CD4-positive, CD25-positive, alpha-beta regulatory T cell (primary cell): Measurements from ENCODE around the gene DMGDH. TPM values are rescaled to one million over a fixed set of nuclear protein-coding genes. Genes with fewer than 3 reads are reported as not detected.

Experiments
- ATAC-seq, 2 donors: fragments of 150-1000 bp; cut with Tn5 transposase; one replicate each; pipeline ENCODE4 v1.10.0; 2021; ENCODE audit warnings: low read depth in 2 of 2, moderate number of reproducible peaks in 2 of 2, moderate library complexity in 1 of 2
- DNase-seq, 3 donors: peaks; one replicate each; pipeline versions ENCODE4 v3.0.0 to v3.0.0-alpha.2; 2012 to 2022; ENCODE audit warnings: mixed read lengths in 1 of 3
- H3K27ac ChIP-seq: one replicate; pipeline ENCODE4 v1.7.0; 2013; ENCODE audit warnings: mild to moderate bottlenecking, low read length; ENCODE audit not compliant: insufficient read depth, poor library complexity, severe bottlenecking
- H3K27me3 ChIP-seq: one replicate; pipeline ENCODE4 v1.7.0; 2013; ENCODE audit warnings: low read length; ENCODE audit not compliant: control insufficient read depth, insufficient read depth
- H3K36me3 ChIP-seq: one replicate; pipeline ENCODE4 v1.7.0; 2013; ENCODE audit warnings: mild to moderate bottlenecking, low read length, moderate library complexity; ENCODE audit not compliant: control insufficient read depth, insufficient read depth
- H3K4me1 ChIP-seq: 2 replicates; pipeline ENCODE4 v1.7.0; 2013; ENCODE audit warnings: mild to moderate bottlenecking, low read length; ENCODE audit not compliant: insufficient read depth, control insufficient read depth, poor library complexity, severe bottlenecking
- H3K4me3 ChIP-seq: one replicate; pipeline ENCODE4 v1.7.0; 2013; ENCODE audit warnings: low read depth, mild to moderate bottlenecking, low read length, moderate library complexity
- H3K9me3 ChIP-seq, 2 experiments: 1 replicate in 1 of 2; 2 replicates in 1 of 2; pipeline ENCODE4 v1.7.0; 2013; ENCODE audit warnings: low read length in 2 of 2, mild to moderate bottlenecking in 1 of 2, moderate library complexity in 1 of 2; ENCODE audit not compliant: control insufficient read depth in 2 of 2
- H3K27ac Mint-ChIP-seq, 3 donors: one replicate each; pipeline ENCODE4 v1.8.0; 2020 to 2022; ENCODE audit warnings: mild to moderate bottlenecking in 3 of 3, mixed read lengths in 3 of 3, moderate library complexity in 2 of 3
- H3K27me3 Mint-ChIP-seq: one replicate; pipeline ENCODE4 v1.8.0; 2022; ENCODE audit warnings: mild to moderate bottlenecking, mixed read lengths
- H3K36me3 Mint-ChIP-seq: one replicate; pipeline ENCODE4 v1.8.0; 2020; ENCODE audit warnings: mixed read lengths
- H3K4me1 Mint-ChIP-seq, 4 donors: one replicate each; pipeline ENCODE4 v1.8.0; 2020 to 2022; ENCODE audit warnings: mixed read lengths in 4 of 4, mild to moderate bottlenecking in 1 of 4
- H3K4me3 Mint-ChIP-seq, 4 donors: one replicate each; pipeline ENCODE4 v1.8.0; 2020 to 2022; ENCODE audit warnings: mild to moderate bottlenecking in 4 of 4, mixed read lengths in 4 of 4, moderate library complexity in 3 of 4
- H3K9me3 Mint-ChIP-seq, 7 donors: one replicate each; pipeline ENCODE4 v1.8.0; 2020 to 2022; ENCODE audit warnings: mixed read lengths in 7 of 7, mild to moderate bottlenecking in 3 of 7, moderate library complexity in 2 of 7
- polyA plus RNA-seq, 4 donors: library from polyadenylated mRNA; unstranded; fragments of 300-500 nt; fragmentation: Illumina TruSeq; gene quantifications; one replicate each; pipeline ENCODE4 v1.2.3, GENCODE V29; 2021
- total RNA-seq: library from RNA; stranded (reverse); gene quantifications from one replicate; pipeline ENCODE4 v1.2.3, GENCODE V29; 2022

The DMGDH gene
- total and polyA plus RNA-seq, 5 donors from 2014 or later, result 0.33 to 1.8 (median 0.80) TPM

GRCh38 chr5:78993165-78993564 is 76.3 kb downstream of the DMGDH start:
- Histone ChIP-seq H3K4me1 (no peaks in the 10 kb centered on the region), H3K36me3 (no peaks in the 10 kb centered on the region), H3K27ac (no peak overlapping the region), H3K9me3 (no peaks in the 10 kb centered on the region), H3K27me3 (peaks cover 10% of the 10 kb centered on the region), H3K4me3 (no peak overlapping the region)
- Mint-ChIP-seq H3K9me3 (peaks cover 0 to 5% (median 1%) of the 10 kb centered on the region in 7 donors), H3K36me3 (no peaks in the 10 kb centered on the region), H3K27ac (no peak overlapping the region), H3K4me1 (peaks cover 0 to 12% (median 6%) of the 10 kb centered on the region in 4 donors), H3K4me3 (no peak overlapping the region), H3K27me3 (peaks cover 24% of the 10 kb centered on the region)
- peak in 2 of 3 donors; percentile 10 to 26 for DNase-seq
- no peak for ATAC-seq

GRCh38 chr5:78992146-78992545 is 77.3 kb downstream of the DMGDH start:
- H3K9me3 Mint-ChIP-seq, result peaks cover 0 to 5% (median 1%) of the 10 kb centered on the region in 7 donors
- H3K4me1 Mint-ChIP-seq, result peaks cover 0 to 12% (median 6%) of the 10 kb centered on the region in 4 donors
- no peak for ATAC-seq
- H3K36me3 Mint-ChIP-seq, result no peaks in the 10 kb centered on the region
- no peak overlapping the region for H3K4me3 Mint-ChIP-seq
- H3K36me3 ChIP-seq, result no peaks in the 10 kb centered on the region
- no peak for DNase-seq
- no peak overlapping the region for H3K27ac ChIP-seq
- no peaks in the 10 kb centered on the region for H3K4me1 ChIP-seq
- no peak overlapping the region for H3K27ac Mint-ChIP-seq
- H3K9me3 ChIP-seq, result no peaks in the 10 kb centered on the region
- peaks cover 4% of the 10 kb centered on the region for H3K27me3 ChIP-seq
- H3K4me3 ChIP-seq, result no peak overlapping the region
- H3K27me3 Mint-ChIP-seq, result peaks cover 20% of the 10 kb centered on the region

GRCh38 chr5:78989080-78989479 is 80.4 kb downstream of the DMGDH start:
- Histone ChIP-seq H3K9me3 (no peaks in the 10 kb centered on the region), H3K4me1 (peaks cover 17% of the 10 kb centered on the region), H3K27me3 (no peaks in the 10 kb centered on the region), H3K4me3 (no peak overlapping the region), H3K36me3 (no peaks in the 10 kb centered on the region), H3K27ac (no peak overlapping the region)
- no peak for DNase-seq
- no peak overlapping the region for H3K4me3 Mint-ChIP-seq
- H3K27ac Mint-ChIP-seq, result no peak overlapping the region
- H3K4me1 Mint-ChIP-seq, result peaks cover 7 to 26% (median 21%) of the 10 kb centered on the region in 4 donors
- H3K9me3 Mint-ChIP-seq, result no peaks in the 10 kb centered on the region
- ATAC-seq, result no peak
- H3K36me3 Mint-ChIP-seq, result no peaks in the 10 kb centered on the region
- peaks cover 13% of the 10 kb centered on the region for H3K27me3 Mint-ChIP-seq

GRCh38 chr5:78985725-78986223 is 83.7 kb downstream of the DMGDH start:
- Histone ChIP-seq H3K4me3 (peak overlapping the region; percentile 83), H3K36me3 (no peaks in the 10 kb centered on the region), H3K27ac (peak overlapping the region; percentile 78), H3K4me1 (peaks cover 25% of the 10 kb centered on the region), H3K27me3 (no peaks in the 10 kb centered on the region), H3K9me3 (no peaks in the 10 kb centered on the region)
- peak; percentile 15 to 78 (median 32) for DNase-seq
- Mint-ChIP-seq H3K4me3 (peak overlapping the region; percentile 91 to 96 (median 94)), H3K36me3 (no peaks in the 10 kb centered on the region), H3K9me3 (no peaks in the 10 kb centered on the region), H3K27me3 (peaks cover 5% of the 10 kb centered on the region), H3K27ac (peak overlapping the region; percentile 93 to 97 (median 93)), H3K4me1 (peaks cover 13 to 43% (median 33%) of the 10 kb centered on the region in 4 donors)
- ATAC-seq, result peak; percentile 32 to 53

DNA sequence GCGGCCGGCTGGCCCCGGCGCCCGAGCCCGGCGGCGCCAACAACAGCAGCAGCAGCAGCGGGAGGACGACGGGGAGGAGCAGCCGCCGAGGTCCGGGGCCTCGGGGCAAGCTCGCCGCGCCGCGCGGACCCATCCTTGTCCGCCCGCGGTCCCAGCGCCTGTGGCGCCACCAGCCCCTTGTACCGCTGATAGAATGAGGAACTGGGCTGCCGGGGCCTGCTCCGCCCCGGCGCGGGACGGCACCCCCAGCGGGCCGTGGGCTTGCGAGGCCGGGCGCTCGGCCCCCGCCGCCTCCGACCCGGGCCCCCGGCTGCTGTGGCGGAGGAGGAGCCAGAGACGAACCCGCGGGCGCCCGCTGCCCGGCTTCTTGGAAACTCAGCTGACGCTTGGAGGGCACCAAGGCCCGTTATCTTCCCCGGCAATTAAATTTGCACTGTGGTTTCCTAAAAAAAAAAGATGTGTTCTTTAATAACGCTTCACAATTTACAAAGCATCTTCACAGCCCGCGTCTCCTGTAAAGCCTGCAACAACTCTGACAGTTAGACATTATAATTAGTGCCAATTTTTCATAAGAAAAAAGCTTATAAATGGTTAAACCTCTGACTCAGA is 84.3 kb downstream of the DMGDH start, which contains the start of gene ARSB:
TSS of gene ARSB (minus strand) at position 195 of the 609 bp plus-strand sequence. CDS start at position 133, 62 bp downstream.
- Histone ChIP-seq H3K9me3 (no peaks in the 10 kb centered on the region), H3K4me1 (peaks cover 25% of the 10 kb centered on the region), H3K27me3 (no peaks in the 10 kb centered on the region), H3K27ac (peak within 1 kb of the TSS; percentile 78), H3K4me3 (peak within 1 kb of the TSS; percentile 91), H3K36me3 (no peaks in the 10 kb centered on the region)
- Mint-ChIP-seq H3K27me3 (no peaks in the 10 kb centered on the region), H3K4me1 (peaks cover 13 to 43% (median 33%) of the 10 kb centered on the region in 4 donors), H3K4me3 (peak within 1 kb of the TSS; percentile 91 to 98 (median 94)), H3K36me3 (no peaks in the 10 kb centered on the region), H3K9me3 (no peaks in the 10 kb centered on the region), H3K27ac (peak within 1 kb of the TSS; percentile 93 to 97 (median 93))
- peak in 2 of 3 donors; percentile 19 to 73 for DNase-seq
- ATAC-seq, result peak; percentile 43 to 48

DNA sequence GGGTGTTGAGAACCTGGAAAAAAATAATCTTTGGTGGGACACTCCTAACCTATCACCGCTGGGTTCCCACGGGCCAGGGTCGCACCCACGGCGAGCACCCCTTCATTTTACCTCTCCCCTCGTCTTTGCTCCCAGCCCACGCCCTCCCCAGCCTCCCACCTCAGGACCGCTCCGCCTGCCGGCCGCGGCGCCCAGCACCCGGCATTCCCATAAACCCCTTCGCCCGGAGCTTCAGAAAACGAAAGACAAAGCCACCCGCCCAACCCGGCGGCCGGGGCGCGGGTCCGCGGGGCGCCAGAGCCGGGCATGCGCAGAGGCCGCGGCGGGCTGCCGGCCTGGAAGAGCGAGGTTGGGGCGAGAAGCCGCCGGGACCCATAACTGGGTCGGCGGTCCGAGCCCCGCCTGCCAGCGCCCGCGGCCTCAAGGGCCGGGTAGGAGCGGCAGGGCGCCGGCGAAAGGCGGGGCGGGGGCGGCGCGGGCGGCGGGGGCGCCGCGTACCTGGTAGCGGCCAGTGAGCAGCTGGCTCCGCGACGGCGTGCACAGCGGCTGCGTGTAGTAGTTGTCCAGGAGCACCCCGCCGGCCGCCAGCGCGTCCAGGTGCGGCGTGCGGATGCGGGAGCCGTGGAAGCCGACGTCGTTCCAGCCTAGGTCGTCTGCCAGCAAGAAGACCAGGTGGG is 84.9 kb downstream of the DMGDH start:
- H3K27ac Mint-ChIP-seq, result peak overlapping the region; percentile 90 to 96 (median 92)
- H3K36me3 ChIP-seq, result no peaks in the 10 kb centered on the region

GRCh38 chr5:78983601-78984438 is 85.7 kb downstream of the DMGDH start:
- DNase-seq (peak in 1 of 3 donors; percentile 15), ATAC-seq (no peak)
- Mint-ChIP-seq H3K9me3 (no peaks in the 10 kb centered on the region), H3K4me3 (peak overlapping the region; percentile 86 to 98 (median 94)), H3K4me1 (peaks cover 13 to 54% (median 34%) of the 10 kb centered on the region in 4 donors), H3K27ac (peak overlapping the region; percentile 90 to 96 (median 92)), H3K27me3 (no peaks in the 10 kb centered on the region), H3K36me3 (no peaks in the 10 kb centered on the region)
- Histone ChIP-seq H3K27ac (peak overlapping the region; percentile 78), H3K4me1 (peaks cover 25% of the 10 kb centered on the region), H3K4me3 (peak overlapping the region; percentile 91), H3K36me3 (no peaks in the 10 kb centered on the region), H3K27me3 (no peaks in the 10 kb centered on the region), H3K9me3 (no peaks in the 10 kb centered on the region)

More for the DNA sequence above, 84.9 kb downstream of the DMGDH start:
- Histone ChIP-seq H3K27me3 (no peaks in the 10 kb centered on the region), H3K27ac (peak overlapping the region; percentile 78), H3K4me3 (peak overlapping the region; percentile 91), H3K9me3 (no peaks in the 10 kb centered on the region), H3K4me1 (peaks cover 25% of the 10 kb centered on the region)
- Mint-ChIP-seq H3K4me3 (peak overlapping the region; percentile 89 to 98 (median 94)), H3K27me3 (no peaks in the 10 kb centered on the region), H3K9me3 (no peaks in the 10 kb centered on the region), H3K4me1 (peaks cover 13 to 46% (median 33%) of the 10 kb centered on the region in 4 donors), H3K36me3 (no peaks in the 10 kb centered on the region)
- ATAC-seq (peak; percentile 57 to 58), DNase-seq (peak; percentile 66 to 79 (median 66))
